Umbilical cord (tissue), 2 donors: Measurements from ENCODE around the gene TAF1A. TPM values are rescaled to one million over a fixed set of nuclear protein-coding genes. Genes with fewer than 3 reads are reported as not detected.

Experiments used
- DNase-seq: peaks from one replicate; pipeline ENCODE4 v3.0.0-alpha.2; 2015; ENCODE audit warnings: low spot score
- total RNA-seq: library from RNA; depleted of rRNA; stranded (reverse); fragments of >200 nt; gene quantifications from one replicate; pipeline ENCODE4 v1.2.3, GENCODE V29; 2014; ENCODE audit warnings: low replicate concordance; ENCODE audit not compliant: insufficient read depth

The TAF1A gene
- total RNA-seq, 1 donor from 2014 or later: 9.1 TPM

- DNase-seq: no peak
Observed at GRCh38 chr1:222539951-222540597, 49.7 kb downstream of the TAF1A start.

- DNase-seq: no peak
Observed at GRCh38 chr1:222535455-222535854, 54.3 kb downstream of the TAF1A start.

- no peak for DNase-seq
Observed at GRCh38 chr1:222530852-222531251, 58.9 kb downstream of the TAF1A start.

- DNase-seq: no peak
Observed at GRCh38 chr1:222529916-222530315, 59.8 kb downstream of the TAF1A start.

- no peak for DNase-seq
Observed at GRCh38 chr1:222529181-222529580, 60.6 kb downstream of the TAF1A start.

GRCh38 chr1:222525951-222526350, 63.8 kb downstream of the TAF1A start:
- no peak for DNase-seq

GRCh38 chr1:222523852-222524251, 65.9 kb downstream of the TAF1A start:
- DNase-seq: no peak

- DNase-seq: no peak
Observed at GRCh38 chr1:222522105-222522915, 67.4 kb downstream of the TAF1A start.

- no peak for DNase-seq
Observed at GRCh38 chr1:222521299-222522104, 68.2 kb downstream of the TAF1A start.

Other genes starting within 250 kb of the TAF1A start
- gene HHIPL2, start 41.8 kb downstream of the TAF1A start, total RNA-seq: not detected
- 40.9 TPM for gene MIA3, start 28.2 kb upstream of the TAF1A start, total RNA-seq
- gene AIDA, start 122.6 kb upstream of the TAF1A start, total RNA-seq: 36.6 TPM
- 23.8 TPM for gene BROX, start 122.6 kb upstream of the TAF1A start, total RNA-seq
- gene FAM177B, start 147.3 kb upstream of the TAF1A start, total RNA-seq: not detected
- gene DISP1, start 225.1 kb upstream of the TAF1A start, total RNA-seq: 13.5 TPM